Measurements from ENCODE around the gene YARS2.

- TF ChIP-seq, protein P1, sequence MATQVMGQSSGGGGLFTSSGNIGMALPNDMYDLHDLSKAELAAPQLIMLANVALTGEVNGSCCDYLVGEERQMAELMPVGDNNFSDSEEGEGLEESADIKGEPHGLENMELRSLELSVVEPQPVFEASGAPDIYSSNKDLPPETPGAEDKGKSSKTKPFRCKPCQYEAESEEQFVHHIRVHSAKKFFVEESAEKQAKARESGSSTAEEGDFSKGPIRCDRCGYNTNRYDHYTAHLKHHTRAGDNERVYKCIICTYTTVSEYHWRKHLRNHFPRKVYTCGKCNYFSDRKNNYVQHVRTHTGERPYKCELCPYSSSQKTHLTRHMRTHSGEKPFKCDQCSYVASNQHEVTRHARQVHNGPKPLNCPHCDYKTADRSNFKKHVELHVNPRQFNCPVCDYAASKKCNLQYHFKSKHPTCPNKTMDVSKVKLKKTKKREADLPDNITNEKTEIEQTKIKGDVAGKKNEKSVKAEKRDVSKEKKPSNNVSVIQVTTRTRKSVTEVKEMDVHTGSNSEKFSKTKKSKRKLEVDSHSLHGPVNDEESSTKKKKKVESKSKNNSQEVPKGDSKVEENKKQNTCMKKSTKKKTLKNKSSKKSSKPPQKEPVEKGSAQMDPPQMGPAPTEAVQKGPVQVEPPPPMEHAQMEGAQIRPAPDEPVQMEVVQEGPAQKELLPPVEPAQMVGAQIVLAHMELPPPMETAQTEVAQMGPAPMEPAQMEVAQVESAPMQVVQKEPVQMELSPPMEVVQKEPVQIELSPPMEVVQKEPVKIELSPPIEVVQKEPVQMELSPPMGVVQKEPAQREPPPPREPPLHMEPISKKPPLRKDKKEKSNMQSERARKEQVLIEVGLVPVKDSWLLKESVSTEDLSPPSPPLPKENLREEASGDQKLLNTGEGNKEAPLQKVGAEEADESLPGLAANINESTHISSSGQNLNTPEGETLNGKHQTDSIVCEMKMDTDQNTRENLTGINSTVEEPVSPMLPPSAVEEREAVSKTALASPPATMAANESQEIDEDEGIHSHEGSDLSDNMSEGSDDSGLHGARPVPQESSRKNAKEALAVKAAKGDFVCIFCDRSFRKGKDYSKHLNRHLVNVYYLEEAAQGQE (IDR thresholded peaks at IDR 0.05; ENCODE audit: insufficient read depth in 1 of 2, low read depth in 2 of 2, low read length in 2 of 2) = no peak
- TF ChIP-seq POLR2AphosphoS5 (IDR thresholded peaks at IDR 0.05; ENCODE audit: low read depth, low read length) (no peak), SIN3A (IDR thresholded peaks at IDR 0.05; ENCODE audit: borderline replicate concordance, insufficient read depth, low read length) (no peak)
Measured at GRCh38 chr12:32726286-32726685, 29.4 kb downstream of the YARS2 start.
